ENCODE results near the gene SPOCK1. TPM values are rescaled to one million over a fixed set of nuclear protein-coding genes. Genes with fewer than 3 reads are reported as not detected.

Gene SPOCK1
- total RNA-seq, 2 experiments from 2014 or later: not detected

DNA sequence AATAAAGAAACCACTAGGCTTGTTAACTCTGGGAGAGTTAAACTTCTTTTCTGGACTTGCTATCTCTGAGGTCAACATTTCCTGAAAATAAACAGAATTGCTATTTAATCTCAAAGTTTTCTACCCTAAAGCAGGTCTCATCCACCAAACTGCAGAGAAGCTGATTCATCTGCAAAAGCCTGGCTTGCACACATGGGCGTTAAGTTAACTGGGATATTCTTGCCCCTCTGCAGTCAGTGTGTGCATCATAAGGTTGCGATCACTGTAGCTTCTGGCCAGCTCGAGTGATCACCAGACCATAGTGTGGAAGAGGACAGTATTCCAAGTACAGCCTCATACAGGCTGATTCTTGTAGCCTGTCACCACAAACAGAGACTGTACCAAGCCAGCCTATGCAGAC, 99.2 kb downstream of the SPOCK1 start:
- CTCF ChIA-PET: no interaction called here
- Mint-ChIP-seq H3K27ac (no peak overlapping the region), H3K9me3 (no peaks in the 10 kb centered on the region), H3K27me3 (peaks cover 3% of the 10 kb centered on the region), H3K4me3 (no peak overlapping the region), H3K4me1 (ENCODE audit: low read depth) (no peaks in the 10 kb centered on the region), H3K36me3 (ENCODE audit: low read depth) (no peaks in the 10 kb centered on the region)
- DNase-seq (no peak), ATAC-seq (no peak)
- intact Hi-C loops (cut with micrococcal nuclease): no loop called here
- POLR2A ChIA-PET: no interaction called here
- TF ChIP-seq, protein P1, sequence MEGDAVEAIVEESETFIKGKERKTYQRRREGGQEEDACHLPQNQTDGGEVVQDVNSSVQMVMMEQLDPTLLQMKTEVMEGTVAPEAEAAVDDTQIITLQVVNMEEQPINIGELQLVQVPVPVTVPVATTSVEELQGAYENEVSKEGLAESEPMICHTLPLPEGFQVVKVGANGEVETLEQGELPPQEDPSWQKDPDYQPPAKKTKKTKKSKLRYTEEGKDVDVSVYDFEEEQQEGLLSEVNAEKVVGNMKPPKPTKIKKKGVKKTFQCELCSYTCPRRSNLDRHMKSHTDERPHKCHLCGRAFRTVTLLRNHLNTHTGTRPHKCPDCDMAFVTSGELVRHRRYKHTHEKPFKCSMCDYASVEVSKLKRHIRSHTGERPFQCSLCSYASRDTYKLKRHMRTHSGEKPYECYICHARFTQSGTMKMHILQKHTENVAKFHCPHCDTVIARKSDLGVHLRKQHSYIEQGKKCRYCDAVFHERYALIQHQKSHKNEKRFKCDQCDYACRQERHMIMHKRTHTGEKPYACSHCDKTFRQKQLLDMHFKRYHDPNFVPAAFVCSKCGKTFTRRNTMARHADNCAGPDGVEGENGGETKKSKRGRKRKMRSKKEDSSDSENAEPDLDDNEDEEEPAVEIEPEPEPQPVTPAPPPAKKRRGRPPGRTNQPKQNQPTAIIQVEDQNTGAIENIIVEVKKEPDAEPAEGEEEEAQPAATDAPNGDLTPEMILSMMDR (IDR thresholded peaks at IDR 0.05): no peak

DNA sequence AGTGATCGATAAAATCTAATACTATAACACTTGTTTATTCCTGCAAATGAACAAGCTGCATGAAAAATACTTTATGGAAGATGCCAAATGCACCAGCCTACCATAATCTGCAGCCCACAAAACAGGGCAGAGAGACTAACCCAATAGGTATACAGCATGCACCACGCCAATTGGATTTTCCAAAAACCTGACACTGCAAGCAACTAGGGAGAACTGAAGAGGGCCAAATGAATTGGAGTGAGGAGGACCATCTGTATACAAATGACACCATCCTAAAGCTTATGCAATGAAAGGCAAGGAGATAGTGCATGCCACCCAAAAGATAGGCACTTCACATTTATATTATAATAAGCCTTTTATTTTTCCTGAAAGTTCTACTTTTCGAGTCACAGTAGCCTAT, 100.4 kb downstream of the SPOCK1 start:
- ChIA-PET POLR2A (no interaction called here), CTCF (no interaction called here)
- Mint-ChIP-seq H3K4me1 (ENCODE audit: low read depth) (no peaks in the 10 kb centered on the region), H3K9me3 (no peaks in the 10 kb centered on the region), H3K4me3 (no peak overlapping the region), H3K36me3 (ENCODE audit: low read depth) (no peaks in the 10 kb centered on the region), H3K27ac (no peak overlapping the region), H3K27me3 (peaks cover 3% of the 10 kb centered on the region)
- TF ChIP-seq, protein P1 (IDR thresholded peaks at IDR 0.05): no peak
- intact Hi-C loops (cut with micrococcal nuclease): no loop called here
- DNase-seq (no peak), ATAC-seq (no peak)

DNA sequence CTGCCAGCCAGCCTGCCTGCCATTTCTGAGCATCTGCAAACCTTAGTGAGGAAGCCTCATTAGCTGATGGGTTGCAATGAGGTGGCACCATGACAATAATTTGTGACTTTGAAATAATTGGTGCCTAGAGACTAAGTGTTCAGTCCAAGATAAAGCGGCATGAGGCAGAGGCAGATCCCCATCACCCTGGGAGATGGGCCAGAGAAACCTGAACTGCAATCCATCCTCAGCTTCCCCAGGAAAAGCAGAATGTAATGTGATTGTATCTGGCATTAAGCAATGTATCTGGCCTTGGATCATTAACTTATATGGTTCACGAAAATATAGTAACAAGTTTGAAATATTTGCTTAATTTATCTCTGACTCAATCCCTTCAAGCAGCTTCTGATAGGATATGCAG, 101.0 kb downstream of the SPOCK1 start:
- no peak for ATAC-seq
- POLR2A ChIA-PET: no interaction called here
- Mint-ChIP-seq H3K4me3 (no peak overlapping the region), H3K27me3 (no peaks in the 10 kb centered on the region), H3K4me1 (ENCODE audit: low read depth) (no peaks in the 10 kb centered on the region), H3K27ac (no peak overlapping the region), H3K9me3 (no peaks in the 10 kb centered on the region), H3K36me3 (ENCODE audit: low read depth) (no peaks in the 10 kb centered on the region)
- intact Hi-C loops (cut with micrococcal nuclease): no loop called here
- no peak for DNase-seq
- CTCF ChIA-PET: interaction anchor here (0.6 kb wide), 1 partner anchor 83 kb away, joined by 3 read pairs; no protein-coding TSS in a partner anchor
- TF ChIP-seq, protein P1 (IDR thresholded peaks at IDR 0.05): no peak

DNA sequence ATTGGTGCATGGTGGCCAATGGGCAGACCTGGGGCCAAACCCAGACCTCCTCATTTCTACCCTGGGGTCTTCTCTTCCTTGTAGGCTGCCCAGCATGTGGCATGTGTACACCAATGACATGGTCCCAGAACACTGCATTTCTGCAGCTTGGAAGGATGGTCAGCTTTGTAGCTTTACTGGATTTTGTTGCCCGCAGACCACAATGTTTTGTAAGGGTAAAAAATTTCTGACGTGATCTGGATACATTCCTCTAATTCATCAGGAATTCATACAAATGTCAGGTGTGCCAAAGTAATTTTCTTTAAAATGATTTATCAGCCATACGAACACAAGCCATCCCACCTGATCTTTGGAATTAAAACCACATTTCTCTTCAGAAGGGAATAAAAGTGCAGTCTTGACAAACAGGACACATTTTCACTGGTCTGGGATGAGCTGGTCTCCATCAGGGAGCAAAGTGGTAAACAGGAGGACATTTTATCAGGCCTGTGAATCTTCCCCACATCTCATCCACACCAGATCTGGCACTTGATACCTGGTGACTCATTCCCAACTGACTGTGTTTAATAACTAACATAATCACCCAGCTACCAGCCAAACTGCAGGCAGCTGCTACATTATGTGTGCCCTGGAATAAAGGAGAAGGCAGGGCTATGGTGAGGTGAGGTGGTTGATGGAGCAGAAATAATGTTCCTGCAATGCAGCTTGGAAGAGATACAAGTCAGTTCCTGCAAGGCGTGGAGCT, 103.9 kb downstream of the SPOCK1 start:
- Mint-ChIP-seq H3K4me1 (ENCODE audit: low read depth) (no peaks in the 10 kb centered on the region), H3K27me3 (peaks cover 9% of the 10 kb centered on the region), H3K27ac (no peak overlapping the region), H3K36me3 (ENCODE audit: low read depth) (no peaks in the 10 kb centered on the region), H3K9me3 (no peaks in the 10 kb centered on the region), H3K4me3 (no peak overlapping the region)
- intact Hi-C loops (cut with micrococcal nuclease): no loop called here
- TF ChIP-seq, protein P1 (IDR thresholded peaks at IDR 0.05): no peak
- POLR2A ChIA-PET: interaction anchor here (0.7 kb wide), 1 partner anchor 14 kb away, joined by 3 read pairs; no protein-coding TSS in a partner anchor
- CTCF ChIA-PET: no interaction called here
- ATAC-seq (no peak), DNase-seq (no peak)

DNA sequence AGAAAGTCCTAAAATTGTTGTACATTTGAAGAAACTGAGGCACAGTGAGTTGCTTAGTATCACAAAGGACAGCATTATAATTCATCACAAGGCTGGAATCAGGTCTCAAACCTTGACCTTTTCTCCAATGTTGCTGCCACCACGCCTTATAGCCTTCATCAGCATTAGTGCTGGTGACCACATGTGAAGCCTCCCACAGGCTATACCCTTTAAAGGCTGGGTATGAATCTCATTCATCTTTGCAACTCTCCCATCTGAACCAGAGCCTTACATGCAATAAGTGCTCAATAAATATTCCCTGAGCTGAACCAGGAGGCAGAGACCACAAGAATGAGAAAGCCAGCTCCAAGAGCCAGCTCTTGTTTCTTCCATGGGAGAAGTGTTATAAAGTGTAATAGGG, 104.7 kb downstream of the SPOCK1 start:
- Mint-ChIP-seq H3K36me3 (ENCODE audit: low read depth) (no peaks in the 10 kb centered on the region), H3K9me3 (no peaks in the 10 kb centered on the region), H3K27ac (no peak overlapping the region), H3K27me3 (peaks cover 9% of the 10 kb centered on the region), H3K4me3 (no peak overlapping the region), H3K4me1 (ENCODE audit: low read depth) (no peaks in the 10 kb centered on the region)
- ATAC-seq (no peak), DNase-seq (no peak)
- POLR2A ChIA-PET: interaction anchor here (0.7 kb wide), 1 partner anchor 13 kb away, joined by 3 read pairs; no protein-coding TSS in a partner anchor
- TF ChIP-seq, protein P1 (IDR thresholded peaks at IDR 0.05): no peak
- CTCF ChIA-PET: no interaction called here
- intact Hi-C loops (cut with micrococcal nuclease): no loop called here
